DMS79 treated with DMSO at 0.1 percent for 48 hours (cell line): ENCODE data around the gene APOL1.

ENCODE experiments used
- DNase-seq: peaks from one replicate; lab custom pipeline; 2025; lab: John Stamatoyannopoulos, UW

The APOL1 gene

DNA sequence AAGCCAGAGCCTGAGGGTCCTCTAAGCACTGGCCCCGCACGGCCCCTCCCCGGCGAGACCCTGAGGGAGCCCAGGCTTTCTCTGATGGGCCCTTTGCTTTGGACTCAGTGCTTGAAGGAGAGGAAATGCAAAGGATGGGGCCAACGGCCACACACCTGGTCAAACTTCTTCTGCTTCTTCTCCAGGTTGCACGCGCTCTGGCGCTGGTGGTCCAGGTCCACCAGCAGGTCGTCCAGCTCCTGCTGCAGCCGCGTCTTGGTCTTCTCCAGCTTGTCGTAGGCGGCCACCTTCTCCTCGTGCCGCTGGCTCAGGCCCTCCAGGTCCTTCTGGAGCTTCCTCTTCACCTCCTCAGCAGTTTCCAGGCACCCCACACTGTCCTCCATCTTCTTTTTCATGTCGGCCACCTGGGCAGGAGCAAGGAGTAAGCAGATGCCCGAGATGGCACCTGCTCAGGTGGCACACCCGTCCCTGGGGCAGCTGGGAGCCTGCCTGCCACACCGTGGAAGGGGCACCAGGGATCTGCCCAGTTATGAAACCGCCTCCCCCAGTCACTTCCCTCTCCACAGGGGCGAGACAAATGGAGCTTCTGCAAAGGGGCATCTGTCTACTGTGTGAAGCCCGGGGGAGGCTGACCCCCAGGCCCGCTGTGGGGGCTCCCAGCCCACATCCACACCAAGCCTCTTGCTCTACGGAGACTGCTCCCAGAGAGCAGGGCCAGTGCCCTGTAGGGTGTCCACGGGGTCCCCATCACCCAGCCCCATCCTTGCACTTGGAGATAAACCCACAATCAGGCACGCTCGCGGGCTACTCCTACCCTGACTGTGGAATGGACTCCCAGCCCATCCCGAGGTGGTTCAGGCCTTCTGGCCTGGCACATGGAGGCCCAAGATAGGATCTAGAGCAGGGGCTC is 39.2 kb downstream of the APOL1 start:
- no peak for DNase-seq

DNA sequence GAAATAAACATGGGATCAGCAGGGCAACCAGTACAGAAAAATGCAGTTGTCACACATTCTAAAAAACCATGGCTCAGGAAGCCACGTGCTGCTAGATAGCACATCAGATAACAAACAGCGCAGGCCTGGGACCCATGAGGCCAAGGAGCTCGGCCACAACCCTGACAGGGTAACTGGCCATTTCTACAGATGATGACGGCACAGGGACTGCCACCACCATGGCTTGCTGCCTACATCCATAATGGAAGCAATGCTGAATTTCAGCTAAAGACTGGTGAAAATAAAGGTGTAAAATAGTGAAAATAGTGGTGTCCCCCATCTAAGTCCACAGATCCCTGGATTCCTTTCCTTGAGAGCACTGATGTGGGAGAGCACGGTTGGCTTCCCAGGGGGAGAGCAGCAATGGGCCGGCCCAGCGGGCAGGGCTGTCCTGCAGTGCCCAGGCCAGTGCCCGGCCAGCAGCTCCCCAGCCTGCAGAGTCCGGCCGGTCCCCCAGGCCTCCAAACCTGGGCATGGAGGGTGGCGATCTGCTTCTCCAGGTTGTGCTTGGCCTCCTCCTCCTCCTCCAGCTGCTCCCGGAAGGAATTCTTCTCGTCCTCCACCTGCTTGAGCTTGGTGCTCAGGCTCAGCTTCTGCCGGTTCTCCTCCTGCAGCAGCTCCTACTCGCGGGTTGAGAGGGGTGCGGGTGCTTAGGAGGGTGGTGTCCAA is 40.0 kb downstream of the APOL1 start:
- no peak for DNase-seq

GRCh38 chr22:36293606-36294292 is 40.8 kb downstream of the APOL1 start:
- no peak for DNase-seq

- no peak for DNase-seq
These were observed 41.3 kb downstream of the APOL1 start for GRCh38 chr22:36294293-36294620.

DNA sequence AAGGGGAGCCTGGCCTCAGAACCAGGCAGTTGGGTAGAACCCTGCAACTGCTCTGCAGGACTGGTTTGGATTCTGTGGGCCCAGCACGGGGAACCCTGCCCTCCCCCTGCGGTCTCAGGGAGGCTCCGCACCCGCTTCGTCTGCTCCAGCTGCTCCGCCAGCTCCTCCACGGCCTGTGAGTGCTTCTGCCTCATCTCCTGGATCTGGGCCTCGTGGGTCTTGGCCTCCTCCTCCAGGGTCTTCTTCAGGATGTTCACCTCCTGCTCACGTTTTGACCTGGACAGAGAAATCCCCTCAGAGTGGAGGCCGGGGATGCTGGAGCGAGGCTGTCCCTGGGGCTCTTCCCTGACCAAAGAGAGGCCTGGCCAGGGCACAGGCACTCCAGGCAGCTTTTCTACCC is 41.9 kb downstream of the APOL1 start:
- DNase-seq = no peak

DNA sequence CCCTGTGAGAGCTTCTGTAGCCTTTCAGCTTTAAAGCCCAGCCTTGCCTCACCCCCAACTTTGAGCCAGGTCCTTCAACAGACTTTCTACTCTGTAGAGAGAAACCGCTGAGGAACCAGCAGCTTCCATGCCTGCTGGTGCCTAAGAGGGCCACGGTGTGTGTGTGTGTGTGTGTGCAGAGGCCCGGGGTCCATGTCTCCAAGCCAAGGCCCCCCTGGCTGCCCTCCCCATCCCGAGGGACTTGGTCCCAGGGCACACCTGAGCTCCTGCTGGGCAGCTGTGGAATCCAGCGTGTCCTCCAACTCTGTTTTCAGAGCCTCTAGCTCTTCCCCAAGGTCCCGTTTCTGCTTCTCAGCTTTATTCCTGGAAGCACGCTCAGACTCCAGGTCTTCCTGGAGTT is 42.3 kb downstream of the APOL1 start:
- no peak for DNase-seq

- DNase-seq = no peak
These were observed 43.8 kb downstream of the APOL1 start for GRCh38 chr22:36296690-36297089.

GRCh38 chr22:36297568-36297967 is 44.6 kb downstream of the APOL1 start:
- no peak for DNase-seq

DNA sequence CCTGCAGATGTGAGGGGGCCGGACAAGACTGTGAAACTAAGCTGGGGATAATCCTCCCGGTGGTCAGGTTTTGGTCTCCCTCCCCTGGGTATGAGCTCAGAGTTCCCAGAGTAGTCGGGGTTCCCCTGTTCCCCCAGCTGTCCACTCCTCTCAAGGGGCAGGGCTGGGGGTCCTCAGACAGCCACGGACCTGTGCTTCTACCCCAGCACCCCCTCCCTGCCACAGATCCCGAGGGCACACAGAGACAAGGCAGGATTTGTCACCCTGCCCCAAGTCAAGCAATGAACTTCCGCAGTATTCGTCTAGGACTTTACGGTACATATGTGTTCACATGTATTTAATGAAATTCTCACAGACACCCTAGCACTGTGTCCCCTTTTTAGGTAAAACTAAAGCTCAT is 45.2 kb downstream of the APOL1 start:
- no peak for DNase-seq

DNA sequence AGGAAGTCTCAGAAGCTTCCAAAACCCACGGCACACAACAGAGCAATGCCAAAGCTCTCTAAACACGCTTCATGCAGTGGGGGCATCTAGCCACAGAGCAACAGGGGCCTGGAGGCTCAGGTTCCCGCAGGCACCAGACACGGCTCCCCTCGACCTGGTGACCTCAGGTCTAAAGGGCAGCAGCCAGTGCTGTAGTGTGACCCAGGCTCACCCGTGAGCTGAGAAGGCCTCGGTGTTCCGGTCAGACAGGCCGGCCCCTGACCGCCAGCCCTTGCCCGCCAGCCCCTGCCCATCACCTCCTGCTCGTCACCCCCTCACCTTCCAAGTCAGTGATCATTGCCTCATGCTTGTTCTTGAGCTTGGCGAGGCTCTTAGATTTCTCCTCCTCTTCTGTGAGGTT is 45.7 kb downstream of the APOL1 start:
- no peak for DNase-seq

DNA sequence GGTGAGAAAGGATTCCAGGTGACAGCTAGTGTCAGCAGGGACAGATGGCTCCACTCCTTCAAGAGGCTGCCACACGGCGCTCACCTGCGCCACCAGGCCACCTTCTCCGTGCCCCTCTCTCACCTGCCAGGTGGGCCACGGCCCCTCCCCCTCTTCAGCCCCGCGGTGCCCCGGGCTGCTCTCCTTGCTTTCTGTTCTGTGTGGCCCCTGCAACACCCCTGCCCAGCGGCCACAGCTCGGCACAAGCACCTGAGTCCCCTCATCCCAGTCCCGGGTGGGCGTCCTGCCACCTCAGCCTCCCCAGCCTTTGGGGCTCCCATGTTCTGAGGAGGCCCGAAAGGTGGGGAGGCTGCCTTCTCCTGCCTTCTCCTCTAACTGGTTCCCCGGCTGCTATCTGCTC is 46.4 kb downstream of the APOL1 start:
- DNase-seq = no peak

DNA sequence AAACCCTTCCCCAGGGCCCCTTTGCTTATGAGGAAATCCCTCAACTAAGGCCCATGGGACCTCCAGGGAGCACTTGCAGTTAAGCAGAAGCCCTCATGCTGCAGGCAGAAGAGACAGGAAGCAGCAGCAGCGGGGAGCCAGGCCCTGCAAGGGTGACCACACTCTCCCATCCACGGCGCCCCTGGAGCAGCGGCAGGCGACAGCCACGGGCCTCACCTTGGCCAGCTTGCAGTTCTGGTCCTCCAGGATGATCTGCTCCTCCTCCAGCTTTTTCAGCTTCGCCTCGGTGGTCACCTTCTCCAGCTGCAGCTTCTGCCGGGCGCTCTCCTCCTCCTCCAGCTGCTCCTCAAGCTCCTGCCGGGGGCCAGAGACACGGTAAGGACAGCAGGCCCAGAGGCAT is 47.0 kb downstream of the APOL1 start:
- no peak for DNase-seq

- DNase-seq = no peak
These were observed 47.7 kb downstream of the APOL1 start for GRCh38 chr22:36300396-36301212.

DNA sequence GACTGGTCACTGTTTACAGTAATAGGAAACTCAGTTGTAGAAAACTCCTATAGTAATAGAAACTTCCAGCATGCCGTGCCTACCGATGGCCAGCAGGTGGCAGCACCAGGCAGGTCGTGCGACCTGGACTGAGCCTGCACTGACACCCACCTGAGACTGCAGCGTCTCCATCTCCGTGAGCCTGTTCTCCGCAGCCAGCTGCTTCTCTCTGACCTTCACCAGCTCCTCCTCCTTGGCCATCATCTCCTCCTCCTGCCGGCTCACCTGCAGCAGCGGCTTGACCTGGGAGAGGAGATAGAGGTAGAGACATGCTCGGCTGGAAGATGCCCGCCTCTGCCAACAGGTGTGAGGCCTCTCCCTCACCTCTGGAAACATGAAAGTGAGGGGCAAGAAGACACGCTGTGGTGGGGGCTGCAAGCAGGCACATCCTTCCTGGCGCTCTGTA is 48.5 kb downstream of the APOL1 start:
- DNase-seq = peak; percentile 49

GRCh38 chr22:36301851-36302250 is 48.9 kb downstream of the APOL1 start:
- DNase-seq = no peak

DNA sequence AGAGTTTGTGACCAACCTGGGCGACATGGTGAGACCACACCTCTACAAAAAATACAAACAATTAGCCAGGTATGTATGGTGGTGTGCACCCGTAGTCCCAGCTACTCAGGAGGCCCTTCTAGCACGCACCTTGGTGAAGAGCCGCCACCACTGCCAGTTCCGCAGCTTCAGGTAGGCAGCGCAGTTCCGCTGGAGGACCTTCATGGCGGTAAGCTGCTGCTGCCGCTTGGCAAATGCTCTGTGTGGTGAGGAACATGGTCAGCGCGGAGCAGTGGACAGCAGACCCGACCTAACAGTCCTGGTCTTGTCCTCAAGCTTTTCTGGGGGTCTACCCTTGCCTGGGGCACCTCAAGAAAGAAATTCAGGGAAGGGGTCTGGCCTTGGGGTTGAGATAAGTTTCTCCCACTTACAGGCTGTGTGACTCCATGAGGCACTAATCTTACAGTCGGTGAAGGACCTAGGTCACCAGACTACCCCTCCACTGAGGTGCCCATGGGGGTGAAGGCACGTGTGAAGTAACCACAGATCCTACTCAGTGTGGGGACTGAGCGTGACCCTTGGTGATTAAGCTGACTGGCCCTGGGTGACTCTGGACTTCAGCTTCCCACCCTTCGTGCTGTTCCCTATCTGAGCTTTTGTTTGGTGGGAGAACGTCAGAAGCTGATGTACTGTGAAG is 49.6 kb downstream of the APOL1 start:
- DNase-seq = no peak

- DNase-seq = no peak
These were observed 50.2 kb downstream of the APOL1 start for GRCh38 chr22:36303115-36303467.

DNA sequence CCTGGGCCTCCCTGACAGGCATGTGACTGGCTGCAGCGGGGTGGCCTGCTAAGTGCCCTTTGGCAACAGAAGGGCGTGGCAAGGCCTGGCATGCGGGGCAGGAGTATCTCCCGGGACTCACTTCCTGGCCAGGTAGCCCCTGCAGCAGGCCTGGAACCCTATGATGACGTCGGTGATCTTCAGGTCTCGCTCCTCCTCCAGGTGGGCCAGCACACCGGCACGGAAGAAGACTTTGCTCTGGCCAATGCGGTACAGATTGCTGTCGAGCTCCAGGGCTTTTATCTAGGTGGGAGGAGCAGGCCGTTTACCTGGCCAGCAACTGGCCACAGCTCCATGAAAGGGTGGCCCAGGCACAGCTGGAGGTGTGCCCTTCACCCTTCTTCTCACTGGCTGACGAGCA is 50.9 kb downstream of the APOL1 start:
- DNase-seq = no peak

GRCh38 chr22:36304429-36304828 is 51.5 kb downstream of the APOL1 start:
- DNase-seq = no peak

GRCh38 chr22:36305813-36306212 is 52.9 kb downstream of the APOL1 start:
- DNase-seq = no peak

GRCh38 chr22:36306227-36306626 is 53.3 kb downstream of the APOL1 start:
- no peak for DNase-seq

GRCh38 chr22:36308880-36309279 is 55.9 kb downstream of the APOL1 start:
- no peak for DNase-seq
